GM06990 (cell line): Measurements from ENCODE around the gene PSMA5.

Experiments used
- DNase-seq: peaks from one replicate; pipeline ENCODE4 v3.0.0-alpha.2; 2011; ENCODE audit not compliant: insufficient read length; ENCODE audit errors: extremely low read depth
- H3K27me3 ChIP-seq: replicated peaks from 2 replicates; pipeline ENCODE4 v1.6.0; 2011; ENCODE audit warnings: low read length; ENCODE audit not compliant: control insufficient read depth, insufficient read depth
- H3K36me3 ChIP-seq: 2 replicates; pipeline ENCODE4 v1.5.1; 2011; ENCODE audit warnings: low read length; ENCODE audit not compliant: control insufficient read depth, insufficient read depth
- H3K4me3 ChIP-seq: replicated peaks from 2 replicates; pipeline ENCODE4 v1.5.1; 2011; ENCODE audit warnings: low read depth, mild to moderate bottlenecking, control low read depth, low read length
- TF ChIP-seq, protein P1 (sequence below): IDR thresholded peaks from 2 replicates; pipeline ENCODE4 v1.5.1; 2011; ENCODE audit warnings: low read length, control low read depth, mild to moderate bottlenecking, inconsistent platforms; ENCODE audit not compliant: insufficient read depth, poor library complexity, severe bottlenecking

PSMA5 gene

DNA sequence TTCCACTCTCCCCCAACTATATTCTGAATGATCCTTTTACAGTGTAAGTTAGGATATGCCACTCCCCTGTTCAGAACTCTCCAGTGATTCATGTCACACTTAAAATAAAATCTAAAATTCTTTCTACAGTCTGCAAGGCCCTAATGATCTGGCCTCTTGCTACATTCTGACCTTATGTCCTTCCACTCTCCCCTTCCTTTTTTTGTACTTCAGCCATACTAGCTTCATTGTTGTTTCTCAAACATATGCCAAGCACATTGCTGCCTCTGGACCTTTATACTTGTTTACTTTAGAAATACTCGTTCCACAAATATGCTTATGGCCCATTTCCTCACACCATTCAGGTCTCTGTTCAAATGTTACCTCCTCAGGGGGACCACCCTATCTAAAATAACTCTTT is 14.8 kb upstream of the PSMA5 start:
- no peak for DNase-seq
- H3K4me3 ChIP-seq, result no peak overlapping the region
- TF ChIP-seq, protein P1, sequence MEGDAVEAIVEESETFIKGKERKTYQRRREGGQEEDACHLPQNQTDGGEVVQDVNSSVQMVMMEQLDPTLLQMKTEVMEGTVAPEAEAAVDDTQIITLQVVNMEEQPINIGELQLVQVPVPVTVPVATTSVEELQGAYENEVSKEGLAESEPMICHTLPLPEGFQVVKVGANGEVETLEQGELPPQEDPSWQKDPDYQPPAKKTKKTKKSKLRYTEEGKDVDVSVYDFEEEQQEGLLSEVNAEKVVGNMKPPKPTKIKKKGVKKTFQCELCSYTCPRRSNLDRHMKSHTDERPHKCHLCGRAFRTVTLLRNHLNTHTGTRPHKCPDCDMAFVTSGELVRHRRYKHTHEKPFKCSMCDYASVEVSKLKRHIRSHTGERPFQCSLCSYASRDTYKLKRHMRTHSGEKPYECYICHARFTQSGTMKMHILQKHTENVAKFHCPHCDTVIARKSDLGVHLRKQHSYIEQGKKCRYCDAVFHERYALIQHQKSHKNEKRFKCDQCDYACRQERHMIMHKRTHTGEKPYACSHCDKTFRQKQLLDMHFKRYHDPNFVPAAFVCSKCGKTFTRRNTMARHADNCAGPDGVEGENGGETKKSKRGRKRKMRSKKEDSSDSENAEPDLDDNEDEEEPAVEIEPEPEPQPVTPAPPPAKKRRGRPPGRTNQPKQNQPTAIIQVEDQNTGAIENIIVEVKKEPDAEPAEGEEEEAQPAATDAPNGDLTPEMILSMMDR, result no peak
- no peaks in the 10 kb centered on the region; the same call in 1 of the 2 replicates for H3K27me3 ChIP-seq
- no peaks in the 10 kb centered on the region for H3K36me3 ChIP-seq

DNA sequence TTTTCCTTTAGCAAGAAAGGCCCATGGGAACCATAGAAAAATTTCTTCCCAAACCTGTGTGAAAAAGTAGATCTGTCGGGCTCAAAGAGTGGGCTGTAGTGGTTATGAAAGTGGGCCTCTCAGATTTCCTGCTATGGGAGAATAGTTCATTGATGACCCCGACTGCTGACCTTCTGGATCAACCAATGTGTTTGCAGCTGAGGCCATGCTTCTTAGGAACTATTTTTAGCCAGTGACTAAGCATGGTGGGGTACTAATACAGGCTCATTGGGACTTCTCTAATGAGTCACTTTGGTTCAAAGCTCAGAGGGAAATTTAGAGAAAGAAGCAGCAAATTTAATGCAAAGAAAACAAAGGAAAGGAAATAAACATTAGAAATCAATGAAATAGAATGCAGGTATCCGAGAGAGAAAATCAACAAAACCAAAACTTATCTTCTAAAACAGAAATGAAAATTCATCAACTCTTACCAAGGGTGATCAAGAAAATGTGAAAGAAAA is 12.6 kb upstream of the PSMA5 start:
- TF ChIP-seq, protein P1, result no peak
- no peak overlapping the region for H3K4me3 ChIP-seq
- DNase-seq, result no peak
- H3K36me3 ChIP-seq, result no peaks in the 10 kb centered on the region
- no peaks in the 10 kb centered on the region; the same call in 1 of the 2 replicates for H3K27me3 ChIP-seq

DNA sequence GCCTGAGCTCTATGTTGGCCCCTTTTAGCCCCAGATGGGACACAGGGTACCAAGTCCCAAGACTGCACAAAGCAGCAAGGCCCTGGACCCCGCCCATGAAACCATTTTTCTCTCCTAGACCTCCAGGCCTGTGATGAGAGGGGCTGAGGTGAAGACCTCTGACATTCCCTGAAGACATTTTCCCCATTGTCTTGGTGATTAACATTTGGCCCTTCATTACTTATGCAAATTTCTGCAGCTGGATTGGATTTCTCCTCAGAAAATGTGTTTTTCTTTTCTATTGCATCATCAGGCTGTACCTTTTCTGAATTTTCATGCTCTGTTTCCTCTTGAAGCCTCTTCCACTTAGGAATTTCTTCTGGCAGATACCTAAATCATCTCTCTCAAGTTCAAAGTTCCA is 8.2 kb upstream of the PSMA5 start:
- H3K36me3 ChIP-seq, result no peaks in the 10 kb centered on the region
- TF ChIP-seq, protein P1, result no peak
- DNase-seq, result no peak
- no peaks in the 10 kb centered on the region for H3K27me3 ChIP-seq
- H3K4me3 ChIP-seq, result no peak overlapping the region

DNA sequence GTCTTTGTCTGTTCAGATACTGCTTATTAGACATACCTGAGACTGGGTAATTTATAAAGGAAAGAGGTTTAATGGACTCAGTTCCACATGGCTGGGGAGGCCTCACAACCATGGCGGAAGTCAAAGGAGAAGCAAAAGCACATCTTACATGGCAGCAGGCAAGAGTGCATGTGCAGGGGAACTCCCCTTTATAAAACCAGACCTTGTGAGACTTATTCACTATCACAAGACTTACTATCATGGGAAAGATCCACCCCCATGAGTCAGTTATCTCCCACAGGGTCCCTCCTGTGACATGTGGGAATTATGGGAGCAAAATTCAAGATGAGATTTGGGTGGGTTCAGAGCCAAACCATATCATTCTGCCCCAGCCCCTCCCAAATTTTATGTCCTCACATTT is 7.1 kb upstream of the PSMA5 start:
- no peaks in the 10 kb centered on the region for H3K27me3 ChIP-seq
- TF ChIP-seq, protein P1, result no peak
- H3K4me3 ChIP-seq, result no peak overlapping the region
- H3K36me3 ChIP-seq, result no peaks in the 10 kb centered on the region
- no peak for DNase-seq

DNA sequence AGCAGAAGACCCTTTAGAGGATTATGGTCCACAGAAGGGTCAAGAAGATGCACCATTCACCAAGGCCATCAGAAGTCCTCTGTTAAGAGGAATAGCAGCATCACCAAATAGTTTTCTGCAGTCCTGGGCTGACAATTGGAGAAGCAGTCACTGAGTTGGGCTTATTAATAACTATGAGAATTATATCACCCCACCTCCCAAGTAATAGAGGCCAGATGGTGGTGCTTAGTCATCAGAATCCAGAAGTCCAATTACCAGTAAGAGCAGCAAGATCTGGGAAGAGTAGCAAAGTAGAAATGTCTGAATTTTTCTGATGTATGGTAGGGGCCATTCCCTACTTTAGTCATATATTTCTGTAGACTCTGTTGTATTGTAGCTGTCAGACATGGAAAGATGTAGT is 6.1 kb upstream of the PSMA5 start:
- TF ChIP-seq, protein P1, result no peak
- no peak for DNase-seq
- H3K36me3 ChIP-seq, result no peaks in the 10 kb centered on the region
- H3K27me3 ChIP-seq, result no peaks in the 10 kb centered on the region
- no peak overlapping the region for H3K4me3 ChIP-seq

DNA sequence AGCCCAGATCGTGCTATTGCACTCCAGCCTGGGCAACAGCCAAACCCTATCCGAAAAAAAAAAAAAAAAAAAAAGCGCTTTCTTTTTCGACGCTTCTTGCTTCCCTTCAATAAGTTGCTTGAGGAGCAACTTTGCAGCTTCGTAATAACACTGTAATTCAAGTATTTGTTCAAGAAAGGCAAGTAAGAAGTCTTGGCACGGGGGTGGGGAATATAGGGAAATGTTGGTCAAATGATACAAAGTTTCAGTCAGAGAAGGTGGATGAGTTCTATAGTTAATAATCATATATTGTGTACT is 871 bp upstream of the PSMA5 start:
- no peak for DNase-seq
- TF ChIP-seq, protein P1, result no peak
- Histone ChIP-seq H3K36me3 (no peaks in the 10 kb centered on the region; the same call in 1 of the 2 replicates), H3K27me3 (no peaks in the 10 kb centered on the region), H3K4me3 (peak overlapping the region; percentile 94)
